ENCODE measurements around the gene SH3PXD2A.
"Not testable (repeated sequence)": the region's sequence is repeated elsewhere in the genome, so short reads cannot be mapped to it uniquely, and the experiment has no call there.

The SH3PXD2A gene

DNA sequence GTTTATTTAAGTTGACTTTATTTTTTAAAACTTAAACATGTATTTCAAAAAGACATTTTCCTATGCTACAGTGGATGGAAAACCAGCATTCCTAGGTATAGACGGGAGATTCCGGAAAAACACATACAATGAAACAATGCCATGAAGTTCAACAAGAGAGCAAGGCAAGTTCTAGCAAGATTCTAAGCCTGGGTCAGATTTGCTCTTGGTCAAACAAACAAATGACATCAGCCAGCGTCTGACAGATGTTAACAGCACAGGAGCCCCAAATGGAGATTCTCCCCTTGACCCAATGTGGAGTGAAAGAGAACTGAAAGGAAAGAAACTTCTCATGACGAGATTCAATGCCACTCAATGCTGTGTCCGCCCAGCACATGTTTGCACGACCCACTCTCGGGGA, 212.0 kb downstream of the SH3PXD2A start:
- no peak for DNase-seq

GRCh38 chr10:103641326-103641725, 214.1 kb downstream of the SH3PXD2A start:
- TF ChIP-seq GATA1 (IDR thresholded peaks at IDR 0.05; ENCODE audit: low read depth, low read length) (no peak), POLR2A (IDR thresholded peaks at IDR 0.05; ENCODE audit: low read length) (no peak)
- DNase-seq = no peak

More for the DNA sequence above, 212.0 kb downstream of the SH3PXD2A start:
- TF ChIP-seq POLR2A (IDR thresholded peaks at IDR 0.05; ENCODE audit: low read length) (no peak), GATA1 (IDR thresholded peaks at IDR 0.05; ENCODE audit: low read depth, low read length) (no peak)

- TF ChIP-seq GATA1 (IDR thresholded peaks at IDR 0.05; ENCODE audit: low read depth, low read length) (no peak), POLR2A (IDR thresholded peaks at IDR 0.05; ENCODE audit: low read length) (no peak)
- no peak for DNase-seq
These were observed 214.8 kb downstream of the SH3PXD2A start for GRCh38 chr10:103640436-103641181.

DNA sequence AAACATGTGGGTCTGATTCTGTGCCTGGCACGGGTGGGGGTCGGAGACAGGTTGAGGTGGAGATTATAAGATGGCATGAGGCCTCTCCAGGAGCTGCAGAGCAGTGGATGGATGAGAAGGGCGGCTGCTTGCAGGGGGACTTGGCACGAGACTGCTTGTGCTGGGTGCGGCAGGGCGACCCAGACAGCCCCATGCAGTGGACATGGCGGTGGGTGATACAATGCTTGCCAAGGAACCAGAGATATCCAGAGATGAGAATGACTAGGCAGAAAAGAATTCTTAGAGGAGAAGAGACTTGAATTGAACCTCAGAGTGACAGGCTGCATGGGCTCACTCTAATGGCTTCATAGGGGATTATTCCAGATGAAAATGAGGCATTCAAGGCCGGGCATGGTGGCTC, 216.4 kb downstream of the SH3PXD2A start:
- DNase-seq = peak; percentile 70 to 79

GRCh38 chr10:103637927-103638557, 217.3 kb downstream of the SH3PXD2A start:
- no peak for TF ChIP-seq POLR2A (IDR thresholded peaks at IDR 0.05; ENCODE audit: low read length)
- no peak for TF ChIP-seq GATA1 (IDR thresholded peaks at IDR 0.05; ENCODE audit: low read depth, low read length)
- DNase-seq = no peak

More for the DNA sequence above, 216.4 kb downstream of the SH3PXD2A start:
- TF ChIP-seq GATA1 (IDR thresholded peaks at IDR 0.05; ENCODE audit: low read depth, low read length) (no peak), POLR2A (IDR thresholded peaks at IDR 0.05; ENCODE audit: low read length) (no peak)

- no peak for TF ChIP-seq POLR2A (IDR thresholded peaks at IDR 0.05; ENCODE audit: low read length)
- no peak for TF ChIP-seq GATA1 (IDR thresholded peaks at IDR 0.05; ENCODE audit: low read depth, low read length)
- DNase-seq = no peak
These were observed 218.4 kb downstream of the SH3PXD2A start for GRCh38 chr10:103637011-103637410.

DNA sequence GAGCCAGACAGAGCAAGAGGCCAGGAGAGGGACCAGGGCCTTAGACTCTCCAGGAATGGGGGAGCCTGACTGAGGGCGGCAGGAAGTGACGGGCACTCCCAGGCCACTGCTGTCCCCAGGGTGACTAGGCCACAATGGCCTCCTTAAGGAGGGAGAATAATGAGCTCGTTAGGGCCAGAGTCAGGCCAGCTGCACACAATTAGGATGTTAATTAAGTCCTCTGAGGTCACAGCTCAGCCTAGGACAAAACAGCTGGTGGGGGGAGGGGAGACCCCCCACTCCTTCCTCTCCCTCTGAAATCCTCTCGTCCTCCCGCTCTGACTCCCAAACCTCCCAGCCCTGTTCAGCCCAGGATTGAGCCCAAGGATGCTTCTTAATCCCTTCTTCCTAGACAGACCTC, 218.9 kb downstream of the SH3PXD2A start:
- no peak for DNase-seq
- TF ChIP-seq GATA1 (IDR thresholded peaks at IDR 0.05; ENCODE audit: low read depth, low read length) (no peak), POLR2A (IDR thresholded peaks at IDR 0.05; ENCODE audit: low read length) (no peak)

- DNase-seq = no peak
- no peak for TF ChIP-seq POLR2A (IDR thresholded peaks at IDR 0.05; ENCODE audit: low read length)
- no peak for TF ChIP-seq GATA1 (IDR thresholded peaks at IDR 0.05; ENCODE audit: low read depth, low read length)
These were observed 219.8 kb downstream of the SH3PXD2A start for GRCh38 chr10:103635580-103635979.

GRCh38 chr10:103633846-103634245, 221.5 kb downstream of the SH3PXD2A start:
- TF ChIP-seq GATA1 (IDR thresholded peaks at IDR 0.05; ENCODE audit: low read depth, low read length) (no peak), POLR2A (IDR thresholded peaks at IDR 0.05; ENCODE audit: low read length) (no peak)
- no peak for DNase-seq

- not testable (repeated sequence) for DNase-seq
These were observed 222.5 kb downstream of the SH3PXD2A start for GRCh38 chr10:103632871-103633270.

DNA sequence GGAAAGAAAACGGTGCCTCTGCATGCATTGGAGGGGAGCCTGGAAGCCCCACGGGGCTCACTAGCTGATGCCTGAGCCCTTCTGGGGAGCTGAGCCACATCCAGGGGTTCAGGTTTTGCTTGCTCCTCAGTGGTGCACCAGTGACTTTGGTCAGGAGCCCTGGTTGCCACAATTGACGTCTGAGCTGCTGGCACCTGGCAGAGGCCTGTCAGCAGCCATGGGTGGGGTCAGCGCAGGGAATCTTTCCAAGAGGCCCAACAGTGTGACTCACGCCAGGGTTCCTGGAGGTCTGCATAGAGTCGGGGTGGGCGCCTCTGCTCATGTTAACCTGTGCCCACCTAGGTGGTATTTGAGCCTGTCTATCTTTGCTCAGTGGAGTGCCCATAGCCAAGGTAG, 223.1 kb downstream of the SH3PXD2A start:
- no peak for DNase-seq
- no peak for TF ChIP-seq GATA1 (IDR thresholded peaks at IDR 0.05; ENCODE audit: low read depth, low read length)
- TF ChIP-seq POLR2A (IDR thresholded peaks at IDR 0.05; ENCODE audit: low read length) = peak; percentile 41

GRCh38 chr10:103630156-103630555, 225.2 kb downstream of the SH3PXD2A start:
- TF ChIP-seq POLR2A (IDR thresholded peaks at IDR 0.05; ENCODE audit: low read length) (peak; percentile 44), GATA1 (IDR thresholded peaks at IDR 0.05; ENCODE audit: low read depth, low read length) (no peak)
- no peak for DNase-seq

GRCh38 chr10:103629581-103629980, 225.8 kb downstream of the SH3PXD2A start:
- TF ChIP-seq POLR2A (IDR thresholded peaks at IDR 0.05; ENCODE audit: low read length) (no peak), GATA1 (IDR thresholded peaks at IDR 0.05; ENCODE audit: low read depth, low read length) (no peak)
- no peak for DNase-seq

- TF ChIP-seq GATA1 (IDR thresholded peaks at IDR 0.05; ENCODE audit: low read depth, low read length) (no peak), POLR2A (IDR thresholded peaks at IDR 0.05; ENCODE audit: low read length) (no peak)
- DNase-seq = no peak
These were observed 227.5 kb downstream of the SH3PXD2A start for GRCh38 chr10:103627893-103628292.
